Stimulated activated memory B cell treated with anti-CD40 and anti-IgM and Interleukin-4, amounts not matched to agents 10 μg/mL and 1 μg/mL and 100 μg/mL, for 72 hours (primary cell): ENCODE data around the gene ACACB.

ENCODE experiments used
- ATAC-seq: fragments of 150-1000 bp; cut with Tn5 transposase; 2 replicates; pipeline ENCODE4 v1.10.0; 2021
- H3K27ac Mint-ChIP-seq: one replicate; pipeline ENCODE4 v1.8.0; 2022; ENCODE audit warnings: mild to moderate bottlenecking, mixed read lengths
- H3K27me3 Mint-ChIP-seq: one replicate; pipeline ENCODE4 v1.8.0; 2022; ENCODE audit warnings: mixed read lengths
- H3K36me3 Mint-ChIP-seq: one replicate; pipeline ENCODE4 v1.8.0; 2022; ENCODE audit warnings: mixed read lengths
- H3K4me1 Mint-ChIP-seq: one replicate; pipeline ENCODE4 v1.8.0; 2022; ENCODE audit warnings: mixed read lengths
- H3K4me3 Mint-ChIP-seq: one replicate; pipeline ENCODE4 v1.8.0; 2022; ENCODE audit warnings: mild to moderate bottlenecking, moderate library complexity, mixed read lengths
- H3K9me3 Mint-ChIP-seq: one replicate; pipeline ENCODE4 v1.8.0; 2022; ENCODE audit warnings: mixed read lengths

ACACB gene

DNA sequence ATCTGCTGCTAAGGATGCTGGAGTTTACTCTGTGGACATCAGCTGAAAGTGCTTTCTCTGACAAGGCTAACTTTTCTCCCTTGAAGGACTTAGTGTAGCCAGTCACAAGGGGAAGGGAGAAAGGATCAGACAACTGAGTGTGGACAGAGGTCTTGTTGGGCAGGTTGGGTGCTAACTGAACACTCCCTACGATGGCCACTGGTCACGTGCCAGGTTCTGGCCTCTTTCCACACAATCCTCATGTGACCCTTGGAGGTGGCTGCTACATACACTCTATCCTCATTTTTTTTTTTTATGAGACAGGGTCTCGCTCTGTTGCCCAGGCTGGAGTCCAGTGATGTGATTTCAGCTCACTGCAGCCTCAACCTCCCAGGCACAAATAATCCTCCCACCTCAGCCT is 153.0 kb downstream of the ACACB start:
- ATAC-seq = no peak
- peaks cover 13% of the 10 kb centered on the region for H3K36me3 Mint-ChIP-seq
- peaks cover 15% of the 10 kb centered on the region for H3K27me3 Mint-ChIP-seq
- H3K27ac Mint-ChIP-seq = no peak overlapping the region
- peaks cover 7% of the 10 kb centered on the region for H3K9me3 Mint-ChIP-seq
- H3K4me3 Mint-ChIP-seq = no peak overlapping the region
- H3K4me1 Mint-ChIP-seq = no peaks in the 10 kb centered on the region

DNA sequence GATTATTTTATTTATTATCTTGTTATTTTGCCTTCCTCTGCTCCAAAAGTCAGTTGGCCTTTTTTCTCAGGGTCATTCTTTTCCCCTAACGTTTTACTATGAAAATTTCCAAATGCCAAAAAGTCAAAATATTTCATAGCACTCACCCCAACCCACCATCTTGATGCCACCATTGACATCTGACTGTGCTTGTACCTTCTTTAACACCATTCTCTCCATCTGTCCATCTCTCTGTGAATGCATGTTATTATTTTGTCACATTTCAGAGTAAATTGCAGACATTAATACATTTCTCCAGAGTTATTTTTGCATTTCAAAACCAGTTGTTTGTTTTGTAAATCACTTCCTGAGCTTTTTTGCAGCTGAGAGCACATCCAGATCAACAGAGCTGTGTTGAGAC is 154.1 kb downstream of the ACACB start:
- Mint-ChIP-seq H3K4me1 (no peaks in the 10 kb centered on the region), H3K36me3 (peaks cover 6% of the 10 kb centered on the region), H3K9me3 (peaks cover 7% of the 10 kb centered on the region), H3K4me3 (no peak overlapping the region), H3K27me3 (peaks cover 19% of the 10 kb centered on the region), H3K27ac (no peak overlapping the region)
- ATAC-seq = no peak

DNA sequence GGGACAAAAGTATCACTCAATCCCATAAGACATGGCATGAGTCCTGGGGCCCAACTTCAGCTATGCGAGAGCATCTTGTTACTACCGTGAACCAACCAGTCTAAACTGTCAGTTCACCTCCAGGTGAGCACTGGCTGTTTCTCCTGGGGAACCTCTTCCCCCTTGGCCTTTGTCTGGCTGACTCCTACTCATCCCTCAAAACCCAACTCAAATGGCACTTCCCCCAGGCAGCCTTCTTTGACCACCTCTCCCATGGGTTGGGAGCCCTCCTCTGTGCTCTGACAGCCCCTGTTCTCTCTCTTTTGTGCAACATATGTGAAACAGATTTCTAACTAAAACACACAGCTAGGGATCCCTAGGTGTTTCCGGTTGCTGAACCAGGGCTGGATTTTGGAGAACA is 155.0 kb downstream of the ACACB start:
- H3K9me3 Mint-ChIP-seq = peaks cover 7% of the 10 kb centered on the region
- H3K36me3 Mint-ChIP-seq = peaks cover 6% of the 10 kb centered on the region
- no peaks in the 10 kb centered on the region for H3K4me1 Mint-ChIP-seq
- H3K27ac Mint-ChIP-seq = no peak overlapping the region
- H3K27me3 Mint-ChIP-seq = peaks cover 28% of the 10 kb centered on the region
- ATAC-seq = no peak
- H3K4me3 Mint-ChIP-seq = no peak overlapping the region

DNA sequence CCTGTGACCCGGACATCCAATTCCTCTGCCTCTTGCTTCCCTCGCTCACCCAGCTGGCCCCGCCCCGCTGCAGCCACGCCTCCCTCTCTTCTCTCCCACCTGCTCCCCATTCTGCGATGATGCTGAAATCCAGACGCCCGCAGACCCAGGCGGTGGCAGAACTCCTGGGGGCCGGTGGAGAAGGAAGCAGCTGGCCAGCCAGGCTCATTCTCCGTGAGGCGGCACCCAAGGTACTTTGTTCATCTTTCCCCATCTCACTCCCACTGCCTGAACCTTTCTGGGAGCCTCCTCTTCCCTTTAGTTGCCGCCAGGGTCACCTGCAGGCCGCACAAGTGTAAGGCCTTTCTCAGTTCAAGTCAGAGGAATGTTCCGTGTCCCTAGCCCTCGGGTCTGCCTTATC is 157.0 kb downstream of the ACACB start:
- ATAC-seq = no peak
- H3K4me1 Mint-ChIP-seq = no peaks in the 10 kb centered on the region
- H3K4me3 Mint-ChIP-seq = no peak overlapping the region
- no peaks in the 10 kb centered on the region for H3K36me3 Mint-ChIP-seq
- H3K9me3 Mint-ChIP-seq = peaks cover 7% of the 10 kb centered on the region
- H3K27me3 Mint-ChIP-seq = peaks cover 42% of the 10 kb centered on the region
- H3K27ac Mint-ChIP-seq = no peak overlapping the region

DNA sequence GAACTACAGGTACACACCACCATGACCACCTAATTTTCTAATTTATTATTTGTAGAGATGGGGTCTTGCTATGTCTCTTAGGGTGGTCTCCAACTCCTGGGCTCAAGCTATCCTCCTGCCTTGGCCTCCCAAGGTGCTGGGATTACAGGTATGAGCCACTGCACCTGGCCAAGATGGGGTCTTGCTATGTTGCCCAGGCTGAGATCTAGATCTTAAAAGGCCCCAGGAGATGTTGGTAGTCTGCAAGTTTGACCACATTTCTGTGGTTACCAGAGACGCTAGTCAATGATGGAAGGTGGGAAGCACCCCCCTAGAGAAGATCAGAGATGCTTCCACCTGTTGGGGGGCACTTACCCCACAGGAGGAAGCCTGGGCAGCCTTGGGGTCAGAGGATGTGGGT is 158.0 kb downstream of the ACACB start:
- Mint-ChIP-seq H3K9me3 (peaks cover 7% of the 10 kb centered on the region), H3K36me3 (no peaks in the 10 kb centered on the region), H3K27me3 (peaks cover 52% of the 10 kb centered on the region)

DNA sequence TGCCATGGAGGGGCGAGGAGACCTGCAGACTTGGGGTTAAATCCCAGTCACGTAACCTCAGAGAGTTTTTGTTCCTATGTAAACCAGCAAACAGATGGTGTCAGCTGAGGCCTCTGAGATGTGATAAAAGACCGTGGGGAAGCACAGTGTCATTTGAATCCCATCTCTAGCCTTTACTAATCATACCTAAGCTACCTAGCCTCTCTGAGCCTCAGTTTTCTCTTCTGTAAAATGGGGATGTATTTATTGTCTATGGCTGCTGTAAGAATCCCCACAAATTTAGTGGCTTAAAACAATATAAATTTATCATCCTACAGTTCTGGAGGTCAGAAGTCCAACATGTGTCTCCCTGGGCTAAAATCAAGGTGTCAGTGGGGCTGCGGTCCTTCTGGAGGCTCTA is 158.8 kb downstream of the ACACB start:
- no peak overlapping the region for H3K27ac Mint-ChIP-seq
- H3K4me3 Mint-ChIP-seq = no peak overlapping the region
- no peaks in the 10 kb centered on the region for H3K4me1 Mint-ChIP-seq
- H3K36me3 Mint-ChIP-seq = no peaks in the 10 kb centered on the region
- peaks cover 4% of the 10 kb centered on the region for H3K9me3 Mint-ChIP-seq
- peaks cover 53% of the 10 kb centered on the region for H3K27me3 Mint-ChIP-seq
- ATAC-seq = no peak

More for the DNA sequence above, 158.0 kb downstream of the ACACB start:
- ATAC-seq = no peak
- H3K4me3 Mint-ChIP-seq = no peak overlapping the region
- no peak overlapping the region for H3K27ac Mint-ChIP-seq
- H3K4me1 Mint-ChIP-seq = no peaks in the 10 kb centered on the region

DNA sequence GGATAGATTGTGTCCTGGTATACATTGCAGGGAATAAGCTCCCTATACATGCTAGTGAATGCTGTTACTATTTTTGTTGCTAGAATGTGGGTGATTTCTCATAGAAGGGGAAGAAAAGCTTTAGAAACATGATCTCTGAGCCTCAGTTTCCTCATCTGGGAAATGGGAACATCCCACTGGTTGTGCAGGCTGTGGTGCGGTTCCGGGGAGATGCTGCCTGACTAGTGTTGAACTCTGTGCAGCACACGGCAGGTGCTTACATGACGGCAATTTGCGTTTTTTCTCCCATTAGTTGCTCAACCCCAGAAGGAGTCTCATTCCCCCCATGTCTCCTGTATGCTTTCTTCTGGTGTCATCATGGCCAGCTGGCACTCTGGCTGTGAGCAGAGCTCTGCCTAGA is 159.8 kb downstream of the ACACB start:
- H3K4me1 Mint-ChIP-seq = no peaks in the 10 kb centered on the region
- H3K36me3 Mint-ChIP-seq = no peaks in the 10 kb centered on the region
- H3K4me3 Mint-ChIP-seq = no peak overlapping the region
- no peak overlapping the region for H3K27ac Mint-ChIP-seq
- no peak for ATAC-seq
- no peaks in the 10 kb centered on the region for H3K9me3 Mint-ChIP-seq
- H3K27me3 Mint-ChIP-seq = peaks cover 53% of the 10 kb centered on the region

DNA sequence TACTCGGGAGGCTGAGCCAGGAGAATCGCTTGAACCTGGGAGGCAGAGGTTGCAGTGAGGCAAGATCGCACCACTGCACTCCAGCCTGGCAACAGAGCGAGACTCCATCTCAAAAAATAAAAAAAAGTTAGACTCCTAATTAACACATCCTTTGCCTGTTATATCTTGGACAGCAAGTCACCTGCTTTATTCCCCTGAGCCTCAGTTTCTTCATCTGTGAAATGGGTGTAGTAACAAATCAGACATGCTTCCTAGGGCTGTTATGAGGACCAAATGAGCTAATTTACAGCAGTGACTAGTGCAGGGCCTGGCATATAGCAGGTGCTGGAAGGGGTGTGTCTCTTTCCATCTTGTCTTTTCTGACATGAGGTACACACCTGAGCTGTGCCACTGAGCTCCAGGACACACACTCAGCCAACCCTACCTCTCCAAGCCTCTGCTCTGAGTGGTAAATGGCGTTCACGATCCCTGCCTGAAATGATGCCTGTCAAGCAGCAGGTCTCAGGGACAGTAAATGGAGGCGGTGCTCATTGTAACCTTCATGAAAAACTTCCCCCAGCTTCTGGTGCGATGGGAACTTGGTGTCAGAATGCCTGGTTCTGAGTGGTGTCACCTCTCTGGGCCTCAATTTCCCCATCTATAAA is 161.0 kb downstream of the ACACB start:
- no peaks in the 10 kb centered on the region for H3K4me1 Mint-ChIP-seq
- H3K27ac Mint-ChIP-seq = no peak overlapping the region
- H3K9me3 Mint-ChIP-seq = no peaks in the 10 kb centered on the region
- peaks cover 53% of the 10 kb centered on the region for H3K27me3 Mint-ChIP-seq
- no peaks in the 10 kb centered on the region for H3K36me3 Mint-ChIP-seq
- ATAC-seq = no peak
- H3K4me3 Mint-ChIP-seq = no peak overlapping the region

DNA sequence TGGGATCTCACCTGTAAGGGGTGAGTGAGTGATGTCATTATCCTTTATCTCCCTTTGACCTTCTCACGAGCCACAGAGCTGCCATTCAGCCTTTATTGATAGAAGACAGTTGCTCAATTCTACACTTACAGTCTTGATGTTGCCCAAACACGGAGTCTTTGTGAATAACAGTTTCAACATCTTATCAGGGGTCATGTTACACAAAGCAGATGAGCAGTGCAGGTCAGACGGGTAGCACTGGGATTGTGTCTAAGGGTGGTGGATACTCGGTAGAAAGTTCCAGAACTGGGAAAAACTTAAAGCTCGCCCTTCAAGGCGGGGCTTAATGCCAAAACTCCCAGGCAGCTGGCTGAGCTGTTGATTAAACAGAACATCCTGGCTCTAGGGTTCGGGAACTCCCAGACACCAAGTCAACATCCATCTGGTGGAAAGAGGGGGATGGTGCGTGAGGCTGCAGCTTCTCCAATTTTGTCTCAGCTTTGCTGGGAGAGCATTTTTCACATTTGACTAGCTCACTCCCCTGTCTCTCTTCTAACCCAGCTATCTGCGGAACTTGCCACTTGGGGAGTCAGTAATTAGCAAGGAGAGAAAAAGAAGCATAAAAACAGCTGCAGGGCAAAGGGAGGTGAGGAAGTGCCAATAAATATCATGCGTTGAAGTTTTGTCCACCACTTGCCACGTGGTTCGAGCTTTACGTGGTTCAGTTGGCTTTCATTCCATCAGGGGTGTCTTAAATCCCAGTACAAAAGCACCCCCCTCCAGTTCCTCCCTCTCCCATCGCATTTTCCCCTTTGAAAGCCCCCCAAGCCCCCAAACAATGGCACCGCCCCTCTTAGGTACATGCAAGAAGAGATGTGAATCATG is 161.7 kb downstream of the ACACB start:
- H3K9me3 Mint-ChIP-seq = no peaks in the 10 kb centered on the region
- H3K4me1 Mint-ChIP-seq = no peaks in the 10 kb centered on the region
- no peaks in the 10 kb centered on the region for H3K36me3 Mint-ChIP-seq
- no peak for ATAC-seq
- no peak overlapping the region for H3K4me3 Mint-ChIP-seq
- H3K27me3 Mint-ChIP-seq = peaks cover 48% of the 10 kb centered on the region
- no peak overlapping the region for H3K27ac Mint-ChIP-seq

DNA sequence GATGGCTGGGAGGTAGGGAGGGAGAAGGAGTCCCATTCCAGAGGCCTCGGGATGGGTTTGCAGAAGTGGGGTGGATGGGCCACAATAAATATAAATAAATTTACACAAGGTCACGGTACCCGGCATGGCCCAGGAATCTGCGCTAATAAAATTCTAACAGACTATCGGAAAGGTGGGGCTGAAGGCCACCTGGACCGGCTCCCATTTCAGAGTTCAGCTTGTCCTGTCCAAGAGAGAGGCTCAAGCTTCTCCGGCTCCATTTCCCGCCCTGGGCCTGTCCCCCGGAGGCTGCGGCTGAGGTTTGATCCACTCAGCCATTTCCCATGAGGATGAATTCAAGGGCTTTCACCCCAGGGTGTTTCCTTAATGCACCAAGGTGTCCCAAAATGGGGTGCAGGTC is 162.5 kb downstream of the ACACB start:
- Mint-ChIP-seq H3K36me3 (no peaks in the 10 kb centered on the region), H3K4me3 (no peak overlapping the region), H3K27me3 (peaks cover 40% of the 10 kb centered on the region), H3K4me1 (no peaks in the 10 kb centered on the region), H3K9me3 (no peaks in the 10 kb centered on the region), H3K27ac (no peak overlapping the region)
- ATAC-seq = no peak

DNA sequence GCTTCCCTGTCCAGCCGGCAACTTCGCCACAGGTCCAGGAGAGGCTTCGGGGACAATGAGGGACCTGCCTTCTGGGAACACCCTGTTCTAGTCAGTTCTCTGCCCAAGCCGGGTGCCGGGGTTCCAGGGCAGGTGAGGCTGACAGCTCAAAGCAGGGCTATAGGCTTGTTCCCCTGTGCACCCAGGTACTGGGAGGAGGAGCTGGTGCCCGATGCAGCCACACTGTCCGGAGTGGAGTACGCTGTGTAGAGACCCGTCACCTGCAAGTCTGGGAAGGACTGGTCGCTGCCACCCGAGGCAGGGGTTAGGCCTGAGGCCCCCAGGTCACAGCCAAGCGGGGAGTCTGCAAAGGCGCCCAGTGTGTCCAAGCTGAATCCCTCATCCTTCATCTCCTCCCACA is 163.1 kb downstream of the ACACB start:
- H3K4me1 Mint-ChIP-seq = no peaks in the 10 kb centered on the region
- no peaks in the 10 kb centered on the region for H3K9me3 Mint-ChIP-seq
- H3K27me3 Mint-ChIP-seq = peaks cover 38% of the 10 kb centered on the region
- no peak overlapping the region for H3K27ac Mint-ChIP-seq
- H3K4me3 Mint-ChIP-seq = no peak overlapping the region
- ATAC-seq = no peak
- H3K36me3 Mint-ChIP-seq = no peaks in the 10 kb centered on the region

DNA sequence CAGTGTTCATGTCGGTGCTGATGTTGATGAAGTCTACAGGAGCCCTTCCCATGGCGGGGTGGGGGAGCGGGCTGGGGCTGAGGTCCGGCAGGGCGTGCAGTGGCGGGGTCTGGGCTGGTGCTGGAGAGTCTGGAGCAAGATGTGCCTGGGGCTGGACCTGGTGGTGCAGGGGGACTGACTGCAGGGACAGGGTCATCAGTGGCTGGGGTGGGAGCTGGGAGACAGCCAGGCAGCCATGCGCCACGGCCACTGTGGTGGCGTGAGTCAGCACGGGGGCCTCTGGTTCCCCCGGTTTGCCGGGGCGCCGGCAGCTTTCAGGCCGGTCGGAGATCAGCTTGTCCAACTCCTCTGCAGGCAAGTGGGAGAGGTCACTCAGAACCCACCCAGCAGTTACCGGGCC is 165.1 kb downstream of the ACACB start:
- Mint-ChIP-seq H3K4me1 (no peaks in the 10 kb centered on the region), H3K27ac (no peak overlapping the region), H3K9me3 (peaks cover 8% of the 10 kb centered on the region), H3K36me3 (no peaks in the 10 kb centered on the region), H3K4me3 (no peak overlapping the region), H3K27me3 (peaks cover 30% of the 10 kb centered on the region)
- no peak for ATAC-seq

DNA sequence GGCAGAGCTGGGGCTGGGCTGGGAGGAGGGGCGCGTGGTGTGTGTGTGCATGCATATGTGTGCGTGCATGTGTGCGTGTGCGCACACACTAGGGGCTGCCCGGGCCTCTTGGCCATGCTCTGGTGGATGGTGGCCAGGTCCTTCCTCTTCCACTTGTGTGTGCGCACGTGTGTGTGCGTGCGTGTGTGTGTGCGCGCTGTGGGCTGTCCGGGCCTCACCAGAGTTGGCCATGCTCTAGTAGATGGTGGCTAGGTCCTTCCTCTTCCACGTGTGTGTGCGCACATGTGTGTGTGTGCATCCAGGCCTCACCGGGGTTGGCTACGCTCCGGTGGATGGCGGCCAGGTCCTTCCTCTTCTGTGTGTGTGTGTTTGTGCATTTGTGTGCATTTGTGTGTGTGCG is 168.0 kb downstream of the ACACB start:
- Mint-ChIP-seq H3K27me3 (peaks cover 29% of the 10 kb centered on the region), H3K4me3 (no peak overlapping the region)

DNA sequence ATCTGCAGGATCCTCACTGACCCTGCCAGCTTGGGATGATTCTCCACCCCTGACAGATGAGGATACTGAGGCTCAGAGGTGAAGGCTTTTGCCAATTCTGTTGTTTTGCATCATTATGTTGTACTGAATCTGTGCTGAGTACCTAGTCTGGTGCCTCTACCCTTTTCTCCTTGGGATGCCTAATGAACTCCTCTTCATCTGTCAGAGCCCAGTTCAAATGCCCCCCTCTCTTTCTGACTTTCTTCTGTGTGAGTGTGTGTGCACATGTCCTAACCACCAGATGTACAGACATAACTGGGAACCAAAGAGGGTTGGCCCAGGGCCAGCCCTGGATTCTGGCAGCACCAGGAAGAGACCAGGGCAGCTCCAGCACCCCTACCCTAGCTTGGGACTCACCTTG is 169.9 kb downstream of the ACACB start:
- Mint-ChIP-seq H3K36me3 (no peaks in the 10 kb centered on the region), H3K27ac (no peak overlapping the region), H3K4me3 (no peak overlapping the region), H3K27me3 (peaks cover 39% of the 10 kb centered on the region), H3K9me3 (peaks cover 8% of the 10 kb centered on the region), H3K4me1 (no peaks in the 10 kb centered on the region)
- no peak for ATAC-seq

More for the DNA sequence above, 168.0 kb downstream of the ACACB start:
- Mint-ChIP-seq H3K36me3 (no peaks in the 10 kb centered on the region), H3K9me3 (peaks cover 8% of the 10 kb centered on the region), H3K27ac (no peak overlapping the region), H3K4me1 (no peaks in the 10 kb centered on the region)
- ATAC-seq = no peak

DNA sequence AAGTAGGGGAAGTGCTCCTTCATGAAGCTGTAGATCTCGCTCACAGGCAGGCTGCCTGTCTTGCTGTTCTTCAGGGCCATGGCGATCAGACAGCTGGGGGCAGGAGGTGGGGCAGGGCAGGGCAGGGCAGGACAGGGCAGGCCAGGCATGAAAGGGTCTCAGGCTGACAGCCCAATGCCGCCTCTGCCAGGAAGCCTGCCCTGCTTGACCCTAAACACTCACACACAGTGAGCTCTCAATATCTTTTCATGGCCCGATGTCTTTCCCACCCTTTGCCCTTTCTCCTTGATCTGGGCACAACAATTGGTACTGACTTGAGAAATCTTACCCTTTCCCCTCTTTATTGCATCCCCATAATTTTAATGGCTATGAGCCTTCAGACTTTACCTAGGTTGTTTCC is 170.3 kb downstream of the ACACB start:
- no peak overlapping the region for H3K27ac Mint-ChIP-seq
- H3K4me3 Mint-ChIP-seq = no peak overlapping the region
- H3K9me3 Mint-ChIP-seq = peaks cover 8% of the 10 kb centered on the region
- no peaks in the 10 kb centered on the region for H3K4me1 Mint-ChIP-seq
- H3K27me3 Mint-ChIP-seq = peaks cover 43% of the 10 kb centered on the region
- ATAC-seq = no peak
- H3K36me3 Mint-ChIP-seq = no peaks in the 10 kb centered on the region

DNA sequence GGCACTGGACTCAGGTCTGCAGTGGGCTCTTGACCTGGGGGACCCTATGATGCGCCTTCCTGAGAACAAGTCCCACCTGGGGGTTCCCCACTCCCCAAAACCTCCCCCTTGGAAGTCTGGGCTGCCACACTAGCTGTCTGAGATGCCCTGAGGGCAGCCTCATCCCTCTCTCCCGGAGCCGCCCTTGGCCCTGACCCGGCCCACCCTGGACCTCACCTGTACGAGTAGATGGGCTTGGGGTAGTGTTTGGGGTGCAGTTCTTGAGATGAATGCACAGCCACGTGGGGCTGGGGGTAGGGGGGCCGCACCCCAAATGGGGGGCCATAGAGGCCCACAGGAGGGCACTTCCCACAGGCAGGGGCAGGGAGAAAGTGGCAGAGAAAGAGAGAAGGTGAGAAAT is 170.8 kb downstream of the ACACB start:
- Mint-ChIP-seq H3K36me3 (no peaks in the 10 kb centered on the region), H3K27ac (no peak overlapping the region), H3K4me3 (no peak overlapping the region), H3K27me3 (peaks cover 48% of the 10 kb centered on the region), H3K4me1 (no peaks in the 10 kb centered on the region), H3K9me3 (peaks cover 8% of the 10 kb centered on the region)
- ATAC-seq = no peak
